GM12873 (cell line): ENCODE measurements around the gene FAM171A2.
A peak's percentile ranks its signal among the peaks of the same experiment; 100 is the strongest.

Experiments
- CTCF ChIP-seq: IDR thresholded peaks from 2 replicates; pipeline ENCODE4 v1.5.1; 2012; ENCODE audit warnings: low read depth, mild to moderate bottlenecking, moderate library complexity, low read length, control low read depth; ENCODE audit not compliant: insufficient read depth; ENCODE audit errors: missing control alignments

FAM171A2 gene

GRCh38 chr17:44363613-44364159, at the start of gene FAM171A2:
FAM171A2 (minus strand) TSS chr17:44363853; CDS start chr17:44363714, 139 bp downstream.
- peak; percentile 69 for TF ChIP-seq CTCF

GRCh38 chr17:44409309-44410028, 45.8 kb upstream of the FAM171A2 start:
- peak; percentile 50 for TF ChIP-seq CTCF

GRCh38 chr17:44408786-44409185, 45.1 kb upstream of the FAM171A2 start:
- TF ChIP-seq CTCF: no peak

- TF ChIP-seq CTCF: no peak
These were observed 39.0 kb upstream of the FAM171A2 start for GRCh38 chr17:44402564-44403172.

GRCh38 chr17:44400226-44400847, 36.7 kb upstream of the FAM171A2 start:
- TF ChIP-seq CTCF: peak; percentile 59

- no peak for TF ChIP-seq CTCF
These were observed 35.3 kb upstream of the FAM171A2 start for GRCh38 chr17:44398692-44399691.
